H1 (cell line): ENCODE data around the gene CCDC137.

Source experiments
- JUND ChIP-seq: IDR thresholded peaks from 2 replicates; pipeline ENCODE4 v1.6.1; 2011; ENCODE audit warnings: mild to moderate bottlenecking, improper control_type of control experiment, low read length
- POLR2AphosphoS5 ChIP-seq: IDR thresholded peaks from 2 replicates; pipeline ENCODE4 v1.6.1; 2011; ENCODE audit warnings: low read depth, low read length

- TF ChIP-seq JUND (no peak), POLR2AphosphoS5 (no peak)
Measured at GRCh38 chr17:81713556-81714411, 47.2 kb downstream of the CCDC137 start.
